Hepatocyte (in vitro differentiated cells): Measurements from ENCODE around the gene EYS.

Source experiments
- EZH2 ChIP-seq: fragments of 200-600 bp; sonication (generic); IDR thresholded peaks from 2 replicates; pipeline ENCODE4 v1.6.1; 2016; ENCODE audit warnings: antibody characterized with exemption, mild to moderate bottlenecking, borderline replicate concordance
- EZH2phosphoT487 ChIP-seq: fragments of 200-600 bp; sonication (generic); IDR thresholded peaks from one replicate; pipeline ENCODE4 v1.6.1; 2018; ENCODE audit warnings: antibody characterized with exemption, mild to moderate bottlenecking, low read depth, moderate library complexity; ENCODE audit not compliant: unreplicated experiment, severe bottlenecking
- TF ChIP-seq, protein P1 (sequence below): fragments of 200-600 bp; sonication (generic); IDR thresholded peaks from 2 replicates; pipeline ENCODE4 v1.5.1; 2016; ENCODE audit warnings: antibody characterized with exemption, mild to moderate bottlenecking; ENCODE audit not compliant: poor library complexity

DNA sequence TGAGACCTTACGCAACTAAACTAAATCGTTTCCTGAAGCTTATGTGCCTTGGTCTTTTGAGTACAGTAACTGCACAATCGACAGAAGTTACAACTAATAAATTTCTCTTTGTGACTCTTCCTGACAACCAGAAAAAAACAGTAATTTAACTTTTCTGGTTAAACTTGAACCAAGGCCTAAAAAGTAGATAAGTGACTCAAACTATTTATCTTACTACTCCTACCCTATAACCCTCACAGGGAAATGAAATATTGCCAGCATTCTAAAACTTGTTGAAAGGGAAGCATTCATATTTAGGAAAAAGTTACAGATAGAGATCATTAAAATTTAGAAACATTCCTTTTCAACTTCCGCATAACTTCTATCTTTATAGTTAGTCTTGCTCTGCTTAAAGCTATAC is 1034.4 kb downstream of the EYS start:
- TF ChIP-seq, protein P1, sequence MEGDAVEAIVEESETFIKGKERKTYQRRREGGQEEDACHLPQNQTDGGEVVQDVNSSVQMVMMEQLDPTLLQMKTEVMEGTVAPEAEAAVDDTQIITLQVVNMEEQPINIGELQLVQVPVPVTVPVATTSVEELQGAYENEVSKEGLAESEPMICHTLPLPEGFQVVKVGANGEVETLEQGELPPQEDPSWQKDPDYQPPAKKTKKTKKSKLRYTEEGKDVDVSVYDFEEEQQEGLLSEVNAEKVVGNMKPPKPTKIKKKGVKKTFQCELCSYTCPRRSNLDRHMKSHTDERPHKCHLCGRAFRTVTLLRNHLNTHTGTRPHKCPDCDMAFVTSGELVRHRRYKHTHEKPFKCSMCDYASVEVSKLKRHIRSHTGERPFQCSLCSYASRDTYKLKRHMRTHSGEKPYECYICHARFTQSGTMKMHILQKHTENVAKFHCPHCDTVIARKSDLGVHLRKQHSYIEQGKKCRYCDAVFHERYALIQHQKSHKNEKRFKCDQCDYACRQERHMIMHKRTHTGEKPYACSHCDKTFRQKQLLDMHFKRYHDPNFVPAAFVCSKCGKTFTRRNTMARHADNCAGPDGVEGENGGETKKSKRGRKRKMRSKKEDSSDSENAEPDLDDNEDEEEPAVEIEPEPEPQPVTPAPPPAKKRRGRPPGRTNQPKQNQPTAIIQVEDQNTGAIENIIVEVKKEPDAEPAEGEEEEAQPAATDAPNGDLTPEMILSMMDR: no peak
- no peak for TF ChIP-seq EZH2phosphoT487
- no peak for TF ChIP-seq EZH2
